Colonic mucosa (tissue), 4 donors: Measurements from ENCODE around the gene CFAP43. TPM values are rescaled to one million over a fixed set of nuclear protein-coding genes. Genes with fewer than 3 reads are reported as not detected.

ENCODE experiments used
- DNase-seq: peaks from one replicate; pipeline ENCODE4 v3.0.0-alpha.2; 2020
- H3K27ac ChIP-seq: fragments of 200-600 bp; one replicate; pipeline ENCODE4 v1.8.0; 2021
- H3K27me3 ChIP-seq: fragments of 200-600 bp; one replicate; pipeline ENCODE4 v1.8.0; 2021
- H3K36me3 ChIP-seq: fragments of 200-600 bp; one replicate; pipeline ENCODE4 v1.8.0; 2021
- H3K4me1 ChIP-seq: fragments of 200-600 bp; one replicate; pipeline ENCODE4 v1.8.0; 2021; ENCODE audit warnings: mild to moderate bottlenecking
- H3K4me3 ChIP-seq: fragments of 200-600 bp; one replicate; pipeline ENCODE4 v1.8.0; 2021
- H3K9ac ChIP-seq, 2 donors: one replicate each; pipeline ENCODE4 v1.7.0; 2013; ENCODE audit warnings: control low read depth in 2 of 2, low read depth in 2 of 2, low read length in 2 of 2
- H3K9me3 ChIP-seq: fragments of 200-600 bp; one replicate; pipeline ENCODE4 v1.8.0; 2021
- intact Hi-C: fragments of 100-400 bp; cut with DNase I; formaldehyde crosslinking; loops from one replicate; pipeline ENCODE4 v1.14.1; 2022
- total RNA-seq, 2 donors: library from RNA; stranded (reverse); fragmentation: NEBNext Ultra II Directional in 1 of 2; extraction: Animal tissue kit (Norgen Biotek cat#: 25700) in 1 of 2; gene quantifications; one replicate each; pipeline ENCODE4 v1.2.1, GENCODE V29; 2021
- TF ChIP-seq, protein P1 (sequence below): fragments of 200-600 bp; IDR thresholded peaks from one replicate; pipeline ENCODE4 v1.8.0; 2022; ENCODE audit warnings: antibody characterized with exemption, mild to moderate bottlenecking
- donor health status: healthy.
- donor health status: DM: no; HTN: no; CAD: no.
- donor health status: DM: no; HTN: no; CAD: no.

The CFAP43 gene
- total RNA-seq, 2 donors from 2014 or later, result 0.16 to 0.49 TPM

DNA sequence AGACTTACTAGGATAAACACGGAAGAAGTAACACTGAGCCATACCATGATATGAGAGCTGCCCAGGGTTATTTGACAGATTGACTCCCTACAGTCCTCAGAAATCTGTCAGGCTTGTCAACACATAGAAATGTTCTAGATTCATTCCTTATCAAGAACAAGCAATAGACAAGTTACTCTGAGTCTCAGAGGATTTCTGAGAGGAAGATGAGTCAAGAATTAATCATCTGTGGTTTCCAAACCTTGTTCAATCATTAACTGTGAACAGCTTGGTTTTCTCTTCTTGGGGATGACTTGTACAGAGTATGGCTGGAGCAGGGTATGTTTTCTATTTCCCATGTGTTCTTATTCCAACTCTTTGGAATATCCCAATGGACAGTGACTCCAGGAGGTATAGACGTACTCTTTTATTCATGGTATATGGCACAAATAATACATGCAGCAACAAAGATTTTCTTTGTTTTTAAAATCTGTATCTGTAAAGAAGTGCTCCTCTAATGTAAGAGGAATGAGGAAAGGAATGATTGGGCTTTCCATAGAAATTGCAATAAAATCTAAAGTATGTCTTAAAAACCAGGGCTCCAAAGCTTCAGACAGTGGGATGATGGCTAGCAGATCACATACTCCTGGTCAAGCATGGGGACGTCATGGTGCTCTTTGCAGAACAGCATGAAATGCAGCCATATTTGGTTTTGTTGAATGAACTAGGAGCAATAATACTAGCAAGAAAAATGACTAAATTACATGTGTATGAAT lies 122.1 kb downstream of the CFAP43 start:
- no peak overlapping the region for H3K27ac ChIP-seq
- no peaks in the 10 kb centered on the region for H3K9me3 ChIP-seq
- DNase-seq, result no peak
- H3K9ac ChIP-seq, result no peak overlapping the region
- TF ChIP-seq, protein P1, sequence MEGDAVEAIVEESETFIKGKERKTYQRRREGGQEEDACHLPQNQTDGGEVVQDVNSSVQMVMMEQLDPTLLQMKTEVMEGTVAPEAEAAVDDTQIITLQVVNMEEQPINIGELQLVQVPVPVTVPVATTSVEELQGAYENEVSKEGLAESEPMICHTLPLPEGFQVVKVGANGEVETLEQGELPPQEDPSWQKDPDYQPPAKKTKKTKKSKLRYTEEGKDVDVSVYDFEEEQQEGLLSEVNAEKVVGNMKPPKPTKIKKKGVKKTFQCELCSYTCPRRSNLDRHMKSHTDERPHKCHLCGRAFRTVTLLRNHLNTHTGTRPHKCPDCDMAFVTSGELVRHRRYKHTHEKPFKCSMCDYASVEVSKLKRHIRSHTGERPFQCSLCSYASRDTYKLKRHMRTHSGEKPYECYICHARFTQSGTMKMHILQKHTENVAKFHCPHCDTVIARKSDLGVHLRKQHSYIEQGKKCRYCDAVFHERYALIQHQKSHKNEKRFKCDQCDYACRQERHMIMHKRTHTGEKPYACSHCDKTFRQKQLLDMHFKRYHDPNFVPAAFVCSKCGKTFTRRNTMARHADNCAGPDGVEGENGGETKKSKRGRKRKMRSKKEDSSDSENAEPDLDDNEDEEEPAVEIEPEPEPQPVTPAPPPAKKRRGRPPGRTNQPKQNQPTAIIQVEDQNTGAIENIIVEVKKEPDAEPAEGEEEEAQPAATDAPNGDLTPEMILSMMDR, result no peak
- no peaks in the 10 kb centered on the region for H3K27me3 ChIP-seq
- no peaks in the 10 kb centered on the region for H3K36me3 ChIP-seq
- H3K4me3 ChIP-seq, result no peak overlapping the region
- intact Hi-C loops, result no loop called here
- H3K4me1 ChIP-seq, result no peaks in the 10 kb centered on the region

DNA sequence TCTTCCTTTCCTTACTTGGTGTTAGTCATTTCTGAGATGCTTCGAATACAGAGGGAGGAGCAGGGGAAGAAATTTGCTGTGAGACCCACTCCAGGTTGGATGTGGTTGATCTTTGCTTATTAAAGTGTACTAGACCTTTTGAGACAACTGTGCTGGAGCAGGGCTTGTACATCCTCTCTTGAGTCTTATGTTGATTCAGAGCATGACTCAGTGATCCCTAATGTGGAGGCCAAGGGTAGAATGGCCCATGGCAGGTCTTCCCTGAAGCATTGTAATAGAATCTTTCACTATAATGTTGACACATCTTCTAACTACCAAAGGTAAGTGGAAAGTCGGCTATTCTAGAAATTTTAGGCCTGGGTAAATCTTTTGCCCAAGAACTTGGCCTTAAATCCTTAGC lies 127.2 kb downstream of the CFAP43 start:
- no peak for DNase-seq
- H3K4me3 ChIP-seq, result no peak overlapping the region
- TF ChIP-seq, protein P1, result no peak

DNA sequence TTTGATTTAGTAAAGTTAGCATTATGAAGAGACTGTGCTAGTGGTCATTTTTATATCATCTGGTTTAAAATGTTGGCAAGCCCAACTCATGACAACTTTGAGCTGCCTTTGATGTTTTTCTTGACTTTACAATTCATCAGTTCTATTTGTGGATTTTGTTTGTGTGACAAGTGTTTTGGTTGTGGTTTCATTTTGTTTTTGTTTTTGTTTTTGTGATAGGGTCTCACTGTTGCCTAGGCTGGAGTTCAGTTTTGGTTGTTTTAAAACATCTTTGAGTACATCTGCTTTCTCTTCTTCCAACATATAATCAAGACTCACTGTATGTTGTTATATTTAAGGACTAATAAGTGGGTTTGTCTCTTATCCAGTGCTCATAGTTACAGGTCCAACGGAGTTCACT lies 127.7 kb downstream of the CFAP43 start:
- Histone ChIP-seq H3K36me3 (no peaks in the 10 kb centered on the region), H3K27ac (no peak overlapping the region), H3K9me3 (no peaks in the 10 kb centered on the region), H3K4me3 (no peak overlapping the region), H3K4me1 (no peaks in the 10 kb centered on the region), H3K27me3 (no peaks in the 10 kb centered on the region), H3K9ac (no peak overlapping the region)
- DNase-seq, result no peak
- intact Hi-C loops, result no loop called here
- TF ChIP-seq, protein P1, result no peak

More for the DNA sequence above, 127.2 kb downstream of the CFAP43 start:
- Histone ChIP-seq H3K9ac (no peak overlapping the region), H3K4me1 (no peaks in the 10 kb centered on the region), H3K27me3 (no peaks in the 10 kb centered on the region), H3K36me3 (no peaks in the 10 kb centered on the region), H3K27ac (no peak overlapping the region), H3K9me3 (no peaks in the 10 kb centered on the region)
- intact Hi-C loops, result no loop called here

DNA sequence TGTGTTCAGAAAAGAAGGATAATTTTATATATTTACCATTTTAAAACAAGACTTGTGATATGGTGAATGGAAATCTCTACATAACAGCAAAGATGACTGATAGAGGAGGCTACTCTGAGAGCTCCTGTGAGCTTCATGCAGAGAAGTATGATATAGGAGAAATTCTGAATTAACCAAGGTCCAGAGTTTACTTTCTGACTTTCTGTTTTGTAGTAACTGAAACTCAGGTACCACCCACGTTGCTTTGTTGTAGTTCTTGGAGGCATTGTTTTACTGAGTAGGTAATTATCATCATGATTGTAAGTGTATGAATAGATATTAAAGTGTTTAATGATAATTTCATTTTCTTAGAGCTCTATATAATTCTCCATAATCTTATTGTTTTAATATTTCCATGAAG lies 128.2 kb downstream of the CFAP43 start:
- Histone ChIP-seq H3K9me3 (no peaks in the 10 kb centered on the region), H3K9ac (no peak overlapping the region), H3K4me3 (no peak overlapping the region), H3K27ac (no peak overlapping the region), H3K27me3 (no peaks in the 10 kb centered on the region), H3K4me1 (no peaks in the 10 kb centered on the region), H3K36me3 (no peaks in the 10 kb centered on the region)
- TF ChIP-seq, protein P1, result no peak
- intact Hi-C loops, result no loop called here
- no peak for DNase-seq

DNA sequence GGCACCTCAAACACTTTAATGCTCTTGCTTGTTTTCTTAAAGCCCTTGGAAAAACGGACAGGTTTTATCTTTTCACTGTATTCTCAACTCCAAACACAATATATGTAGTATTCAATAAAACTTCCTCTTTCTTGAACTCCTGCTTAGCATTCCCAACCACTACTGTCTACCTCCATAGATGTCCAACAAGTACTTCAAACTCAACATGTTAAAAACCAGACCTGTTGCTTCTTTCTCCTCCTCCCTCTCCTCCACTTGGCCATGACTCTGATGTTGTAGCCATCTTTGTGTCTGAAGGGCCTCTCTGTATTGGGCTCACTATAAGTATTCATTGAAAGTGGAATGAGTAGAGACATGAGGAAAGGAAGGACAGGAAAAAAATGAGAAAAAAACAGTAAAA lies 130.3 kb downstream of the CFAP43 start:
- Histone ChIP-seq H3K27ac (no peak overlapping the region), H3K9me3 (no peaks in the 10 kb centered on the region), H3K36me3 (no peaks in the 10 kb centered on the region), H3K9ac (no peak overlapping the region), H3K4me3 (no peak overlapping the region), H3K4me1 (no peaks in the 10 kb centered on the region), H3K27me3 (no peaks in the 10 kb centered on the region)
- DNase-seq, result no peak
- intact Hi-C loops, result no loop called here
- TF ChIP-seq, protein P1, result no peak
